GM19397 (cell line): Measurements from ENCODE around the gene COX7A2L.

Experiments
- ATAC-seq: cut with Tn5 transposase; IDR thresholded peaks from one replicate; pipeline ENCODE4 v1.9.1; 2021; ENCODE audit warnings: mild to moderate bottlenecking, moderate library complexity; ENCODE audit not compliant: unreplicated experiment

The COX7A2L gene

DNA sequence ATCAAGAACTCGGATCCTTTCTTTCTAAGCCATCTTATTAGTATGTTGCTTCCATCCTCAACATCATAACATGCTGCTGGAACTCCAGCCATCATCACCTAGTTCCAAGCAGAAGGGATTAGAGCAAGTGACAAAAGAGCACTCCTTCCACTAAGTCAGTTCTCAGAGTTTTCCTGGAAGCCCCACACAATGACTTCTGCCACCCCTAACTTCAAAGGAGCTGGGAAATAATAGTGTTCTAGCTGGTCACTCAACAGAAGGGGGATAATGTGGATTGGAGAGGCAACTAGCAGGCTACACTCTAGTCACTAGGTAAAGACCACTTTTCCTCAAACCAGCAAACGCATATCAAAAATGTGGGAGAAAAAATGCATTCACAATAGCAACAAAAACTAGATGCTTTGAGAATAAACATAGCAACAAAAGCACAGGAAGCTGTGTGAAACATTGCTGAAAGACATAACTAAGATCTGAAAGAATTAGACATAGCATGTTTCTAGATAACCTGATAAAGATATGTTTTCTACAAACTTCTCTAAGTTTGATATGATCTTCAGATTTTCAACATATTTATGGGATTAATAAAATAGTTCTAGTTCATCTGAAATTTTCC lies 39.5 kb downstream of the COX7A2L start:
- no peak for ATAC-seq

DNA sequence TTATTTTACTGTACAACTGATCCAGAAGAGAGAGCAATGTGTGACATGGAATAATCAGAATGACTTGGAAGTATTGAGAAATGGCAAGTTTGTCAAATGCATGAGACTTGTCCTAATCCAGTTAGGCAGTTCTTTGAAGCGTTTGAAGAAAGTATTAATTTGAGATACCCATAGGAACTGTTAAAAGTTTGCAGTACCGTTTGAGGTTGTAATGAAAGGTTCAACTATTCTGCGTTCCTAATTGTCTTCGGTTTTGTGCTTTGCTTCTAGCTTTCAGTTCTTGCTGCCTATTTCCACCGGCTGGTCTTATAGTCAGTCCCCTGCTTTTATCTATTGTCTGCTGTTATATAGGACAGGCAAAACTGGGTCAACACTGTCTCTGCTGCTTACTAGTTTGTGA lies 41.8 kb downstream of the COX7A2L start:
- ATAC-seq: no peak

DNA sequence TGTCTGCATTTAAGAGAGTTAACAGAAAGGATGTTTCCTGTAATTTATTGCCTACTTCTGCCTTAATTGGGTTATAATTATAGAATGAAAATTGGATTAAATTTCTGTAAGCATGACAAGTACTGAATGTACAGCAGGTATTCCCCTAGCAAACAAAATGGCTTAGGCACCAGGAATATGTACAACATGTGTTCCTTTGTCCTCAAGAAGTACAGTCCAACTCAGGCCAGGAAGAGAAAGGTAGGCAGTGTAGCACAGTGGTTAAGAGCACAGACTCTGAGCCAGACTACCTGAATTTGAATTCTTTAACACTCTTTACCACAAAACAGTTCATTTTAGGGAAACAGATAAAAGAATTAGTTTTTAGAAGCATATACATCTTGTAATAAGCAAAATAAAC lies 43.1 kb downstream of the COX7A2L start:
- no peak for ATAC-seq

DNA sequence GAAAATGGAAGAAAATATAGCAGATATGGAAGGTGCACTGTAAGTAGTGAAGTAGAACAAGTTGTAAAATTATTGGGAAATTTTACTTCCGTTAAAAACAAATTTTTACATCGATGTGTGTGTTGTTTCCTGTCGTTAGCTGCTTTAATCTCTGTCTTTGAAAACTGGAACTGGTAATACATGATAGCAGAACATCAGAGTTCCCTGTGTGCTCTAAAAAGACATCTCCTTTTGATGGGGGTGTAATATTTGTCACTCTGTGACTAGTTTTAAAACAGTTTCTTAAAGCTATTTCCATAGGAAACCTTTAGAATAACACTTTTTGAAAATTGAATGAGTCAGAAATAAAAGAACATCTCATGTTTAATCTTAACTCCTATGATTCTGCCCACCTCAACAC lies 43.5 kb downstream of the COX7A2L start:
- no peak for ATAC-seq

DNA sequence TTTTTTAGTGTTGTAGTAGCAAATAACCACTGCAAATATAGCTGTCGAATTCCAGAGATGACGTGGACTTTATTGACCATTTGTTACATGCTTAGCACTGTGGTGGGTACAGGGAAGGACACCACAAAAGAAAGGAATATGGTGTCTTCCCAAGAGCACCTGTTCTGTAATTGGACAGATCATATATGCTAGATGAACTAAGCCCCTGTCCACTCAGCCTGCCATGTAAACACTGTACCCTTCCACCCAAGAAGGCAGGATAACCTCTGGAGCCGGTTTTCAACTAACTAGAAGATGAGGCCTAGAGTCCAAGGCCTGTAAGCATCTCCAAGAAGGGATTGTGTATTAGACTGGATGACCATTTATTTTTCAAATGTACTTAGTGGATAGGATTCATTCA lies 44.1 kb downstream of the COX7A2L start:
- ATAC-seq: no peak

DNA sequence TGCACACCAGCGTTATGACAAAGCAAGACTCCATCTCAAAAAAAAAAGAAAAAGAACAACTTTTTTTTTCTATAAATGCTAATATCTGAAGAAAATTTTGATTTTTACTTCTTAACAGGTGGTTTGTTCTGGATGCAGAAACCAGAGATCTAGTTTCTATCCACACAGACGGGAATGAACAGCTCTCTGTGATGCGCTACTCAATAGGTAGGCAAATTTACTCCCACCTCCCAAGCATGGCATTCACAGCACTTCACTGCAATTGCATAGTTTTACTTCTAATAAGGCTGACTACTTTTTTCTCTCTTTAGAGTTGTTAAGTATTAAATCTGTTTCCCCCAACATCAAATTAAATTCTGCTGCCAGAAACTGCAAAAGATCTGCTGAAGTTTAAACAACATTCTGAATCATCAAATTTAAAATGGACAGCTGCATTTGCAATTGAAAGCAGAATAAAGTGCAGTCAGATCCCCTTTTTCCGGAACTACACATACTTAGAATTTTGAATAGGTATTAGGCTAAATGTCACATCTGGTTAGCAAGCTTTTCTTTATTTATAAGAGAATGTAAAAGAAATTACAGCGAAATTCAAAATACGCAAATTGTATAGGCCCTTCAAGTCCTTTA lies 45.1 kb downstream of the COX7A2L start:
- ATAC-seq: no peak

DNA sequence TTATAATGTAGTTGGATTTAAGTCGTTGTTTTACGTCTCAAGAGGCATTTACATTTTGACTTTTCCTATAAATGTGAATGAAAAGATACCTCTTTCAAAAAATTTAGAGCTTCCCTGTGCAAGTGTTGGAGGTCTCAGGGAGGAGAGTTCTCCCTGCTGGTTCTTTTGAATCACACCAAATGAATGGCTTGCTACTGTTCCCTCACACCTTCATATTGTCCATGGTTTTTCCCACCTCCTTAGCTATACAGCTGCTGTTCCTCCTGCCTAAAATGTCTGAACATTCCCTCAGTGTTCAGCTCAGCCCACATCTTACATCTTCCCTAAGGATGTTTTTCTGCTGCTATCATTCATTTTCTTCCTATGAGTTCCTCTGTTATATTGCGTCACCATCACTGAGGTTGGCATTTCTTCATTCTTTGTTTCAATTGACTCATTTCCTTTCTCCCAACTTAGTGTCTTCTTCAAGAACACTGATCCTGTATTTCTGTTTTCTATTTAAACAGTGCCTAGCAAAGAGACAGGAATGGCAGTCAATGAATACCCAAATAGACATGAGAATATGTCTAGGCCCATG lies 46.0 kb downstream of the COX7A2L start:
- ATAC-seq: no peak

DNA sequence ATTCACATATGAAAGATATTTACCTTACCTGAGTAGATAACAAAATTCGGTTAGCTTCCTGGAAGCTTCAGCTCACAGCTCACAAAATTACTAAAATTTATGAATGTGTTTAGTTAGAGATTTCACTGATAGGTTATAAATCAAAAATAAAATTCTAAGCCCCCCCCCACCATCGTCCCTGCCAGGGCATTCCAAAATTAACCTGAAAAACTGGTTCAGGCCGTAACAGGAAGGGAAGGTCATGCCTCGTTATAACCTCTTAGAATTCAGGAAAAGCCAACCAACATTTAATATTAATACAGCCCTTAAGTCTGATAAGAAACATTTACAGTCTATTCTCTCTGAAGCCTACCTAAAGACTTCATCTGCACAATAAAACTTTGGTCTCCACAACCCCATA lies 48.9 kb downstream of the COX7A2L start:
- ATAC-seq: no peak

DNA sequence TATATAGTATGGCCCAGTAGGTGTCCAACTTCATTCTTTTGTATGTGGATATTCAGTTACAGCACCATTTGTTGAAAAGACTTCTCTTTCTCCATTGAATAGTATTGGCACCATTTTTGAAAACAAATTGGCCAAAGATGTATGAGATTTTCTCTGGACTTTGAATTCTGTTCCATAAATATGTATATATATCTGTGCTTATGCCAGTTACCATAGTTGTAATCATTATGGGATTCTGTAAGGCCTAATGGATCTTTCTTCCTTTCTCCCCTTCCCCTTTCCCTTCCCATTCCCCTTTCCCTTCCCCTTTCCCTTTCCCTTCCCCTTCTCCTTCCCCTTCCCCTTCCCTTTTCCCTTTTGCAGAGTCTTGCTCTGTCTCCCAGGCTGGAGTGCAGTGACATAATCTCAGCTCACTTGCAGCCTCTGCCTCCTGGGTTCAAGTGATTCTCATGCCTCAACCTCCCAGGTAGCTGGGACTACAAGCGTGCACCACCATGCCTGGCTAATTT lies 51.0 kb downstream of the COX7A2L start:
- ATAC-seq: no peak

DNA sequence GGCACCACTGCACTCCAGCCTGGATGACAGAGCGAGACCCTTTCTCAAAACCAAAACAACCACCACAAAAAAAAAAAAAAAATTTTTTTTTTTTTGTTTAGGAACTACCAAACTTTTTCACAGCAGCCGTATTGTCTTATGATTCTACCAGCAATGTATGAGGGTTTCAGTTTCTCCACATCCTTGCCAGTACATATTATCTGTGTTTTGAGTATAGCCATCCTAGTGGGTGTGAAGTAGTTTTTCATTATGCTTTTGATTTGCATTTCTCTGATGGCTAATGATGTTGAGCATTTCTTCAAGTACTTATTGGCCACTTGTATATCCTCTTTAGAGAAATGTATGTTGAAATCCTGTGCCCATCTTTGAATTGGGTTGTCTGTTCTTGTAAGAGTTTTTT lies 51.7 kb downstream of the COX7A2L start:
- no peak for ATAC-seq

DNA sequence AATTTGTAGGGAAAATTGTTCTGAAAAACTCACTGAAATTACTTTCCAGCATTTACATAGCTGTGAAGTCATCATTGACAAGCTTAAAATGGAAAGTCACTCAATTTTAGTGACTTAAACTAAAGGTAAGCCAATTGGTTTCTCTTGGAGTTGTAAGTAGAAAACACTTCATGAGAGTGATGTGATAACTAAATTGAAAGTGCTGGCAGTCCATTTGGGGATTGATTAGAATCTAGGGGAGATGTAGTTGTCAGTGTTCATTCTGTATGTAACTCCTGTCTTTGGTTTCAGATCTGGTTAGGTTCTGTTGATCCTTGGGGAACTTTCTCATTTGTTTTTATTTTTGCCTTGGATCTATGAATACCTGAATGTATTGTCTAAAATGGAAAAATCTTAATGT lies 53.8 kb downstream of the COX7A2L start:
- no peak for ATAC-seq

DNA sequence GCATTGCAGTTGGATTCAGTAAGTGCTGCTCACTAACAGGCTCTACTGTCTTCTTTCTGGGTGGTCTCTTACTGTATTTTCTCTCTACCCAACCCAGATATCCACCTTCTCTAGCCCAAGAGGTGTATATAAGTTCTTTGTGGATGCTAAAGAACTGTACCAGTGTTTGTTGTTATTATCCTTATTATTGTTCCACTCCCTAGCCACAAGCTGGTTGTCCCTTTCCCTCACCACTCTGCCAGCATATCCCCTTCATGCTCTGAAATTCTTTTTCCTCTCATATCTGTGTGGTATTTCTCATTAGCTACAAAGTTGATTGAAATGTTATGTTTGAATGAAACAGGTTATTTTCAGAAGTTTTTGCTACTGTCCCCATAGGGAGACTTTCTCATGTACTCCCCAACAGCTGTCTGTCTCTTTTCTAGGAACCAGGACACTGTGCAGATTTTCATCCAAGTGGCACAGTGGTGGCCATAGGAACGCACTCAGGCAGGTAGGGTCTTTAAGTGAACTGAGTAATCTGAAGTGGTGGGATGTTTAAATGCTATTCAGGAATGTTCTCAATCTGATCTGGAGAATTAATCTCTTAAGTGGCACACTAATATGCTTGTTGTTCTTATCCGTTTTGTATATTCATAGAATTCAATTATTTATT lies 56.8 kb downstream of the COX7A2L start:
- no peak for ATAC-seq

DNA sequence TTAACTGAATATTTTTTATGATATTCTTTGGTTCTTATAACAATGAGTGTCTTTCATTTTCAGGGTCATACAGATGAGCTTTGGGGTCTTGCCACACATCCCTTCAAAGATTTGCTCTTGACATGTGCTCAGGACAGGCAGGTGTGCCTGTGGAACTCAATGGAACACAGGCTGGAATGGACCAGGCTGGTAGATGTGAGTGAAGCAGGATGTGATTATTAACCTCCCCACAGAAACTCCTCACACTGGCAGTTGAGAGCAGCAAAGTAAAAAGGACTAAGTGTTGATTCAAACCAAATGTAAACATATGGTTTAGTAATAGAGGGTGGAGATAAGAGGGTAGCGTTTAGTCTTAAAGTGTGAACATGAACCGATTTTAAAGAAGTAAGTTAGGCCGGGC lies 57.8 kb downstream of the COX7A2L start:
- no peak for ATAC-seq

DNA sequence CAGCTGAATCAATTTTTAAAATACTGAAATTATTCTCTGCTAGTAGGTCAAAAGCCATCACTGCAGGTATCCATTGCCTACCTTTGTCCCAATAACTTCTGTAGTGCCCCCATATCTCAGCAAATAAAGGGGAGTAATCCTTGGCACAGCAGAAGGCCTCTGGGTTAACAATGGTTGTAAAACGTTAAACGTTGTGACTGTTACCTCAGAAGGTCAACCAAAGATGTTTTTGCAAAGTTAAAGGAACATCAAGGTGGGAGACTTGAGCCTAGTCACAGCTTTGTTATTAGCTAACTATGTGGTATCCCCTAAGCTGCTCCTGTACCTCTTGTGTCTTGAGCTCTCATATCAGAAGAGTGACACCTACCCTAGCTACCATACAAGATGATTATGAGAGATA lies 60.5 kb downstream of the COX7A2L start:
- no peak for ATAC-seq
